OCI-LY7 (cell line): Measurements from ENCODE around the gene SLC1A3. TPM values are rescaled to one million over a fixed set of nuclear protein-coding genes. Genes with fewer than 3 reads are reported as not detected.

ENCODE experiments used
- BruUV-seq: library from RNA; stranded (reverse); fragments of 400-500 nt; replicated peaks from 2 replicates; lab custom pipeline; 2021; lab: Mats Ljungman, UMichigan
- CTCF ChIA-PET: fragments of 300-600 bp; sonication (Branson Sonifier 250); formaldehyde crosslinking; loops from one replicate; lab custom pipeline; 2022; ENCODE audit warnings: antibody characterized with exemption; ENCODE audit not compliant: unreplicated experiment; lab: Charles Lee
- POLR2A ChIA-PET: fragments of 300-600 bp; sonication (Branson Sonifier 250); formaldehyde crosslinking; loops from one replicate; lab custom pipeline; 2022; ENCODE audit warnings: antibody characterized with exemption; lab: Charles Lee
- DNase-seq: peaks from one replicate; pipeline ENCODE4 v3.0.0-alpha.2; 2015; ENCODE audit warnings: low spot score
- H2AFZ ChIP-seq: fragments of 200-600 bp; sonication (generic), shearing (Covaris generic); 2 replicates; pipeline ENCODE4 v1.6.1; 2014; ENCODE audit warnings: mild to moderate bottlenecking, antibody characterized with exemption, low read length, moderate library complexity
- H3K27ac ChIP-seq: fragments of 200-600 bp; sonication (generic); 2 replicates; pipeline ENCODE4 v1.5.1; 2014; ENCODE audit warnings: mixed run types, low read depth, mild to moderate bottlenecking, moderate library complexity, low read length, inconsistent platforms; ENCODE audit not compliant: poor library complexity, severe bottlenecking
- H3K36me3 ChIP-seq: fragments of 200-600 bp; sonication (generic); 2 replicates; pipeline ENCODE4 v1.6.1; 2014; ENCODE audit warnings: mild to moderate bottlenecking, antibody characterized with exemption, low read length, moderate library complexity, mixed read lengths; ENCODE audit not compliant: insufficient read depth
- H3K4me1 ChIP-seq: fragments of 200-600 bp; sonication (generic); 2 replicates; pipeline ENCODE4 v1.5.1; 2014; ENCODE audit warnings: mild to moderate bottlenecking, low read length; ENCODE audit not compliant: insufficient read depth, poor library complexity, severe bottlenecking
- H3K4me2 ChIP-seq: fragments of 200-600 bp; sonication (generic); 2 replicates; pipeline ENCODE4 v1.6.1; 2014; ENCODE audit warnings: mild to moderate bottlenecking, low read length
- H3K4me3 ChIP-seq: fragments of 200-600 bp; sonication (generic); 2 replicates; pipeline ENCODE4 v1.5.1; 2014; ENCODE audit warnings: mild to moderate bottlenecking, low read depth, low read length; ENCODE audit not compliant: poor library complexity, severe bottlenecking
- H3K79me2 ChIP-seq: fragments of 200-600 bp; sonication (generic); 2 replicates; pipeline ENCODE4 v1.6.1; 2016; ENCODE audit warnings: low read depth, mild to moderate bottlenecking, low read length, moderate library complexity, mixed read lengths; ENCODE audit not compliant: insufficient read depth
- H3K9me2 ChIP-seq: fragments of 200-600 bp; sonication (generic); 2 replicates; pipeline ENCODE4 v1.6.1; 2016; ENCODE audit warnings: mild to moderate bottlenecking, low read length, mixed read lengths; ENCODE audit not compliant: insufficient read depth
- H3K9me3 ChIP-seq: fragments of 200-600 bp; sonication (generic); 2 replicates; pipeline ENCODE4 v1.6.1; 2014; ENCODE audit warnings: mild to moderate bottlenecking, mixed run types, low read length, mixed read lengths
- H4K20me1 ChIP-seq: fragments of 200-600 bp; sonication (generic); 2 replicates; pipeline ENCODE4 v1.6.1; 2014; ENCODE audit warnings: mild to moderate bottlenecking, antibody characterized with exemption, low read length, moderate library complexity, mixed read lengths; ENCODE audit not compliant: insufficient read depth
- EZH2phosphoT487 ChIP-seq: fragments of 200-600 bp; sonication (generic); IDR thresholded peaks from 2 replicates; pipeline ENCODE4 v1.6.1; 2018; ENCODE audit warnings: low read depth, borderline replicate concordance, mild to moderate bottlenecking, mixed run types, antibody characterized with exemption, low read length, moderate library complexity, mixed read lengths
- intact Hi-C: fragments of 100-400 bp; cut with micrococcal nuclease; formaldehyde crosslinking; loops from one replicate; pipeline ENCODE4 v1.10.0; 2022; ENCODE audit not compliant: unreplicated experiment
- total RNA-seq, 2 experiments: library from RNA; depleted of rRNA in 1 of 2; stranded (reverse); fragments of >200 nt in 1 of 2; shearing (Covaris generic) in 1 of 2; gene quantifications; 2 replicates each; pipeline ENCODE4 v1.2.3, GENCODE V29; 2014 to 2022
- TF ChIP-seq, protein P1 (sequence below): fragments of 200-600 bp; sonication (generic); conservative IDR thresholded peaks from 2 replicates; pipeline ENCODE4 v1.5.1; 2014; ENCODE audit warnings: mild to moderate bottlenecking, antibody characterized with exemption, low read length, moderate library complexity, mixed read lengths

SLC1A3 gene
- total RNA-seq, 2 experiments from 2014 or later = not detected

DNA sequence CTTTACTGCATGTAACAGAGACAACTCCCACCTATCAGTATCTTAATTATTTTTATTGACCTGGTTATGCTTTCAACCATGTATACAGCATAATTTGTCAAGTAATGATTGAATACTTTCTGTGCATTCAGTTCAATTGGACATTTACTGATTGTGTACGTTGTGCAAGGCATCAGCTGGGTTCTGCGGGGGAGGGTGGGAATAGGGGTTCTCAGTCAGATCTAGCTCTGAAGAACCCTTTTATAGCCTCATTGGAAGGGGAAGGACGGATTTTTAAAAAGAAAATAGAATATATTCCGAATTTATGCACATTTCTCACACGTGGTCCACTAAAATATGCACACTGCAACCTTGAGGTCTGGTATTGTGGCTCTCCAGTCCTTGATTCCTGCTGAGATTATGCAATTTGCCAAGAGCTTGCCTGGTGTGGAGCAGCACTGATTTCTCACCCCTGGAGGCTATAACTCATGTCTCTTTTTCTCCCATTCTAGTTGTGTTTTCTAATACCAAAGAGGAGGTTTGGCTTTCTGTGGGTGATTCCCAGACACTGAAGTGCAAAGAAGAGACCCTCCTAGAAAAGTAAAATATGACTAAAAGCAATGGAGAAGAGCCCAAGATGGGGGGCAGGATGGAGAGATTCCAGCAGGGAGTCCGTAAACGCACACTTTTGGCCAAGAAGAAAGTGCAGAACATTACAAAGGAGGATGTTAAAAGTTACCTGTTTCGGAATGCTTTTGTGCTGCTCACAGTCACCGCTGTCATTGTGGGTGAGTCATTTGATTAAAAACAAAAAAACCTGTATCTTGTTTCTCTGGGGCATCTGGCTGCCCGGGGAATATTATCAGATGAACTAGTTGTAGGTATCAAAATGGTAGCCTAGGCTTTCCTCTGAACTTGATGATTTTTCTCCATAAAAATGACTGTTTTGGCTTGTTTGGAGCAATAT lies 1.7 kb downstream of the SLC1A3 start:
- H4K20me1 ChIP-seq = no peaks in the 10 kb centered on the region
- TF ChIP-seq EZH2phosphoT487 = no peak
- no peak overlapping the region for H3K4me2 ChIP-seq
- CTCF ChIA-PET = no interaction called here
- H3K9me2 ChIP-seq = no peaks in the 10 kb centered on the region
- no peaks in the 10 kb centered on the region for H3K36me3 ChIP-seq
- POLR2A ChIA-PET = no interaction called here
- H3K4me3 ChIP-seq = no peak overlapping the region
- H3K9me3 ChIP-seq = no peaks in the 10 kb centered on the region
- no peak overlapping the region for H3K27ac ChIP-seq
- BruUV-seq = no TSS peak
- intact Hi-C loops = no loop called here
- H2AFZ ChIP-seq = no peak overlapping the region
- no peaks in the 10 kb centered on the region for H3K4me1 ChIP-seq
- H3K79me2 ChIP-seq = no peaks in the 10 kb centered on the region
- no peak for DNase-seq

- Histone ChIP-seq H3K36me3 (no peaks in the 10 kb centered on the region), H3K9me3 (no peaks in the 10 kb centered on the region), H4K20me1 (no peaks in the 10 kb centered on the region), H3K9me2 (no peaks in the 10 kb centered on the region), H3K4me2 (no peak overlapping the region), H3K27ac (no peak overlapping the region), H2AFZ (no peak overlapping the region), H3K4me3 (no peak overlapping the region), H3K4me1 (no peaks in the 10 kb centered on the region), H3K79me2 (no peaks in the 10 kb centered on the region)
- CTCF ChIA-PET = no interaction called here
- intact Hi-C loops = no loop called here
- no peak for DNase-seq
- no peak for TF ChIP-seq EZH2phosphoT487
- TF ChIP-seq, protein P1, sequence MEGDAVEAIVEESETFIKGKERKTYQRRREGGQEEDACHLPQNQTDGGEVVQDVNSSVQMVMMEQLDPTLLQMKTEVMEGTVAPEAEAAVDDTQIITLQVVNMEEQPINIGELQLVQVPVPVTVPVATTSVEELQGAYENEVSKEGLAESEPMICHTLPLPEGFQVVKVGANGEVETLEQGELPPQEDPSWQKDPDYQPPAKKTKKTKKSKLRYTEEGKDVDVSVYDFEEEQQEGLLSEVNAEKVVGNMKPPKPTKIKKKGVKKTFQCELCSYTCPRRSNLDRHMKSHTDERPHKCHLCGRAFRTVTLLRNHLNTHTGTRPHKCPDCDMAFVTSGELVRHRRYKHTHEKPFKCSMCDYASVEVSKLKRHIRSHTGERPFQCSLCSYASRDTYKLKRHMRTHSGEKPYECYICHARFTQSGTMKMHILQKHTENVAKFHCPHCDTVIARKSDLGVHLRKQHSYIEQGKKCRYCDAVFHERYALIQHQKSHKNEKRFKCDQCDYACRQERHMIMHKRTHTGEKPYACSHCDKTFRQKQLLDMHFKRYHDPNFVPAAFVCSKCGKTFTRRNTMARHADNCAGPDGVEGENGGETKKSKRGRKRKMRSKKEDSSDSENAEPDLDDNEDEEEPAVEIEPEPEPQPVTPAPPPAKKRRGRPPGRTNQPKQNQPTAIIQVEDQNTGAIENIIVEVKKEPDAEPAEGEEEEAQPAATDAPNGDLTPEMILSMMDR = no peak
- POLR2A ChIA-PET = interaction anchor here (0.7 to 1.4 kb wide), 6 partner anchors 12 to 1084 kb away, joined by 3 to 11 read pairs (median 4); no protein-coding TSS in a partner anchor
- BruUV-seq = no TSS peak
These were observed 4.2 kb downstream of the SLC1A3 start for GRCh38 chr5:36610621-36611020.

- Histone ChIP-seq H3K27ac (no peak overlapping the region), H3K4me3 (no peak overlapping the region), H3K79me2 (no peaks in the 10 kb centered on the region), H3K36me3 (no peaks in the 10 kb centered on the region), H2AFZ (no peak overlapping the region), H3K4me1 (no peaks in the 10 kb centered on the region), H3K9me2 (no peaks in the 10 kb centered on the region), H4K20me1 (no peaks in the 10 kb centered on the region), H3K4me2 (no peak overlapping the region), H3K9me3 (no peaks in the 10 kb centered on the region)
- CTCF ChIA-PET = no interaction called here
- TF ChIP-seq, protein P1 = no peak
- TF ChIP-seq EZH2phosphoT487 = no peak
- POLR2A ChIA-PET = interaction anchor here (1.4 kb wide), 2 partner anchors 11 to 34 kb away, joined by 3 to 9 read pairs; no protein-coding TSS in a partner anchor
- intact Hi-C loops = no loop called here
- DNase-seq = no peak
- no TSS peak for BruUV-seq
These were observed 5.3 kb downstream of the SLC1A3 start for GRCh38 chr5:36611520-36612274.
